IPS DF 6.9 (cell line): ENCODE data around the gene SLC17A9.
A peak's percentile ranks its signal among the peaks of the same experiment; 100 is the strongest.

Experiments used
- DNase-seq: peaks from one replicate; pipeline ENCODE4 v3.0.0-alpha.2; 2013; ENCODE audit warnings: low read depth, low spot score
- H3K27ac ChIP-seq: one replicate; pipeline ENCODE4 v1.5.1; 2013; ENCODE audit warnings: low read length, control low read depth
- H3K27me3 ChIP-seq: 2 replicates; pipeline ENCODE4 v1.6.1; 2013; ENCODE audit warnings: mild to moderate bottlenecking, low read length; ENCODE audit not compliant: control insufficient read depth, insufficient read depth
- H3K36me3 ChIP-seq: 2 replicates; pipeline ENCODE4 v1.6.1; 2013; ENCODE audit warnings: low read length; ENCODE audit not compliant: control insufficient read depth, insufficient read depth
- H3K4me1 ChIP-seq: 2 replicates; pipeline ENCODE4 v1.6.1; 2013; ENCODE audit warnings: low read length; ENCODE audit not compliant: control insufficient read depth, insufficient read depth
- H3K4me3 ChIP-seq: 2 replicates; pipeline ENCODE4 v1.5.1; 2013; ENCODE audit warnings: mild to moderate bottlenecking, low read length
- H3K9me3 ChIP-seq: 2 replicates; pipeline ENCODE4 v1.6.1; 2013; ENCODE audit warnings: low read length, inconsistent platforms; ENCODE audit not compliant: control insufficient read depth, insufficient read depth
- WGBS: extraction: QIAGEN DNeasy Blood & Tissue Kit; methylation state at CpG from one replicate; pipeline ENCODE4 v1.1.7; 2013; ENCODE audit warnings: mixed read lengths, missing lambda C conversion rate; ENCODE audit not compliant: insufficient read length, insufficient coverage; 5-methylcytosine and 5-hydroxymethylcytosine counted together

SLC17A9 gene

GRCh38 chr20:62928246-62928939, 24.1 kb upstream of the SLC17A9 start:
- DNase-seq = no peak
- Histone ChIP-seq H3K27me3 (no peaks in the 10 kb centered on the region), H3K4me3 (peak overlapping the region; percentile 32; the same call in 1 of the 2 replicates), H3K9me3 (no peaks in the 10 kb centered on the region), H3K36me3 (no peaks in the 10 kb centered on the region), H3K4me1 (peaks cover 4% of the 10 kb centered on the region; the same call in 1 of the 2 replicates), H3K27ac (peak overlapping the region; percentile 34)
- no CpG with 5 or more reads among the region's 14 CpGs for WGBS

GRCh38 chr20:62929051-62929538, 23.4 kb upstream of the SLC17A9 start:
- Histone ChIP-seq H3K27me3 (no peaks in the 10 kb centered on the region), H3K4me3 (peak overlapping the region; percentile 32; the same call in 1 of the 2 replicates), H3K27ac (peak overlapping the region; percentile 34), H3K4me1 (peaks cover 6% of the 10 kb centered on the region), H3K36me3 (0 out of 2 replicates have a peak, but pooled peaks cover 3% of the 10 kb centered on the region), H3K9me3 (no peaks in the 10 kb centered on the region)
- no CpG with 5 or more reads among the region's 44 CpGs for WGBS
- DNase-seq = no peak

- DNase-seq = no peak
- H3K4me1 ChIP-seq = peaks cover 9% of the 10 kb centered on the region
- H3K4me3 ChIP-seq = no peak overlapping the region
- peaks cover 18% of the 10 kb centered on the region; the same call in 1 of the 2 replicates for H3K36me3 ChIP-seq
- no peaks in the 10 kb centered on the region for H3K9me3 ChIP-seq
- H3K27ac ChIP-seq = no peak overlapping the region
- no peaks in the 10 kb centered on the region for H3K27me3 ChIP-seq
- no CpG with 5 or more reads among the region's 9 CpGs for WGBS
These were observed 21.0 kb upstream of the SLC17A9 start for GRCh38 chr20:62931464-62931863.

- H3K27ac ChIP-seq = no peak overlapping the region
- peaks cover 18% of the 10 kb centered on the region; the same call in 1 of the 2 replicates for H3K36me3 ChIP-seq
- no CpG with 5 or more reads among the region's 3 CpGs for WGBS
- peaks cover 7% of the 10 kb centered on the region for H3K4me1 ChIP-seq
- no peak for DNase-seq
- H3K27me3 ChIP-seq = no peaks in the 10 kb centered on the region
- H3K9me3 ChIP-seq = no peaks in the 10 kb centered on the region
- H3K4me3 ChIP-seq = no peak overlapping the region
These were observed 18.5 kb upstream of the SLC17A9 start for GRCh38 chr20:62933966-62934365.

GRCh38 chr20:62935204-62935967, 17.1 kb upstream of the SLC17A9 start:
- Histone ChIP-seq H3K9me3 (no peaks in the 10 kb centered on the region), H3K4me3 (no peak overlapping the region), H3K27ac (no peak overlapping the region), H3K36me3 (peaks cover 18% of the 10 kb centered on the region; the same call in 1 of the 2 replicates), H3K4me1 (peaks cover 8% of the 10 kb centered on the region), H3K27me3 (no peaks in the 10 kb centered on the region)
- no peak for DNase-seq
- WGBS = 100% methylated on average over 2 of the region's 12 CpGs

- Histone ChIP-seq H3K4me1 (peaks cover 8% of the 10 kb centered on the region), H3K4me3 (no peak overlapping the region), H3K27ac (no peak overlapping the region), H3K27me3 (no peaks in the 10 kb centered on the region), H3K9me3 (no peaks in the 10 kb centered on the region), H3K36me3 (peaks cover 18% of the 10 kb centered on the region; the same call in 1 of the 2 replicates)
- no CpG with 5 or more reads among the region's 22 CpGs for WGBS
- DNase-seq = no peak
These were observed 16.4 kb upstream of the SLC17A9 start for GRCh38 chr20:62935968-62936585.

GRCh38 chr20:62937268-62938104, 15.0 kb upstream of the SLC17A9 start:
- no peak for DNase-seq
- Histone ChIP-seq H3K27me3 (no peaks in the 10 kb centered on the region), H3K36me3 (peaks cover 18% of the 10 kb centered on the region; the same call in 1 of the 2 replicates), H3K4me3 (peak overlapping the region; percentile 91), H3K27ac (no peak overlapping the region), H3K4me1 (peaks cover 8% of the 10 kb centered on the region), H3K9me3 (no peaks in the 10 kb centered on the region)
- no CpG with 5 or more reads among the region's 92 CpGs for WGBS

- peaks cover 8% of the 10 kb centered on the region for H3K4me1 ChIP-seq
- H3K36me3 ChIP-seq = peaks cover 19% of the 10 kb centered on the region
- no peaks in the 10 kb centered on the region for H3K9me3 ChIP-seq
- no peak for DNase-seq
- H3K27me3 ChIP-seq = no peaks in the 10 kb centered on the region
- H3K4me3 ChIP-seq = peak within 1 kb of the TSS; percentile 91
- H3K27ac ChIP-seq = no peak within 1 kb of the TSS
- WGBS = no CpG with 5 or more reads among the region's 79 CpGs
These were observed 14.2 kb upstream of the SLC17A9 start, which contains the start of gene GID8 for GRCh38 chr20:62938105-62938888. Gene GID8, plus strand, starts transcription at chr20:62938147. Its CDS starts 3,356 bp downstream, at chr20:62941503.

GRCh38 chr20:62940875-62941274, 11.6 kb upstream of the SLC17A9 start:
- Histone ChIP-seq H3K36me3 (peaks cover 20% of the 10 kb centered on the region), H3K4me3 (no peak overlapping the region), H3K4me1 (peaks cover 2% of the 10 kb centered on the region), H3K9me3 (no peaks in the 10 kb centered on the region), H3K27ac (no peak overlapping the region), H3K27me3 (no peaks in the 10 kb centered on the region)
- no peak for DNase-seq
- WGBS = no CpG with 5 or more reads among the region's 8 CpGs
